Stimulated activated CD8-positive, alpha-beta memory T cell treated with anti-CD3 and anti-CD28 coated beads, Interleukin-15, amount 100 ng/mL, for 1 hour (primary cell): ENCODE results near the gene DLGAP4.

Experiments used
- DNase-seq: peaks from one replicate; pipeline ENCODE4 v3.0.0-alpha.2; 2020; ENCODE audit warnings: low read depth

The DLGAP4 gene

DNA sequence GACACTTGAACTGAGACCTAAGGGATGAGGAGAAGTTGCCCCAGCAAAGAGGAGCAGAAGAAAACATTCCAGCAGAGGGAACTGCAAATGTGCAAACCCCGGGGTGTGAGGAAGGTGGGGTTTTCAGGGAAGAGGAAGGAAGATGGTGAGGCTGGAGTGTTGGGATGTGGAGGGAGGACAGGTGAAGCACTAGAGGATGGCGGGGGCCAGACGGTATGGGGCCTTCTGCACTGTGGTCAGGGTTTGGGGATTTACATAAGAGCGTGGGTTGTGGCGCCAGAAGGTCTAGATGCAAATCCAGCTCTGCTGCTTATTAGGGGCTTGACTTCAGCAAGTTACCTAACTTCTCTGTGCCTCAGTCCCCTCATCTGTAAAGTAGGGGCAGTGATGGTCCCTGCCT lies 16.0 kb downstream of the DLGAP4 start:
- no peak for DNase-seq

DNA sequence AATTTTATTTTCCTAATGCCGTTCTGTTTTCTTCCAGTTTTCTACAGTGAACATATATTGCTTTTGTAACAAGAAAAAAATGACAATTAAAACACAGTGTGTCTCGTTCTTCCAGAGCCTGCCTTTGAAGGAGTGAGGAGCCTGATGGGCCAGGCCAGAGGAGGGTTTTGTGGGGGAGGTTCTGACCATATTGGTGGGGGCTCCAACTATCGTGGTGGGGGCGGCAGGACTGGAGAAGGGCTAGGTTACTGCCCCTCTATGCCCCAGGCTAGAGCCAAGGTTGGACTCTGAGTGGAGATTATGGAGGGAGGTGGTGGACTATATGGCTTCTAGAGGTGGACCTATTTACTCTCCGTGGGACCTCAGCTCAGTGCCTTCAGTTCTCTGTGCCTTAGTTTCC lies 24.0 kb downstream of the DLGAP4 start:
- DNase-seq: no peak

DNA sequence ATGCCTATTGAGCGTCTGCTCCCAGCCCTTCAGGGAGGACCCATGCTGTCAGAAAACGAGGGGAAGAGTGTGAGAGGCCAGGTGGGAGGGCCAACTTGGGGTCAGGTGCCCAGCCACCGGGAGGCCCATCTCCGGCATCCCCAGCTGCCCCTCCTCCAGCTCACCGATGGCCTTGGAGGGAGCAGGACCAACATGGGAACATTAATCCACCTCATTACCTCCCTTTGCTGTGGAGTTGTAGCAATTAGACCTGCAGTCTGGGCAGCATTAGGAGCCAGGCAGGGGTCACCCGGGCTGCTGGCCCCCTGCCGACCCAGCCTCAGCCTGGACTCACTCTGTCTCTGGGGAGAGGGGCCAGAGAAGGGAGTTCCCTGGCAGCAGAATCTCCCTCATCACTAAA lies 25.1 kb downstream of the DLGAP4 start:
- DNase-seq: no peak

DNA sequence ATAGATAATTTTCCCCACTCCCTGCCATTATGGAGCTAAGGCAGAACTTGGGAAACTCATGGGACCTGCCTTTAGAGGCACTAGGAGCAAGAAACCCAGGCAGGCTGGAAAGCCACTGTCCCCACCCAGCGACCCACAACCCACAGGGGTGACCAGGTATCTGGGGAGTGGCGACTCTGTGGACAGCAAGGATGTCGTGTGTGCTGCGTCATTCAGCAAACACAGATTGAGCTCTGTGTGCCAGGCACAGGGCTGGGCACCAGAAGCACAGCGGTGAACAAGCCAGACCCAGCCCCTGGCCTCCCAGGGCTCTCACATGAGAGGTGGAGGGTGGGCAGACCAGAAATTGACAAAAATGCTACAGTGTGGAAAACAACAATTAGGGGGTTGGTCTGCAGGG lies 27.7 kb downstream of the DLGAP4 start:
- no peak for DNase-seq

DNA sequence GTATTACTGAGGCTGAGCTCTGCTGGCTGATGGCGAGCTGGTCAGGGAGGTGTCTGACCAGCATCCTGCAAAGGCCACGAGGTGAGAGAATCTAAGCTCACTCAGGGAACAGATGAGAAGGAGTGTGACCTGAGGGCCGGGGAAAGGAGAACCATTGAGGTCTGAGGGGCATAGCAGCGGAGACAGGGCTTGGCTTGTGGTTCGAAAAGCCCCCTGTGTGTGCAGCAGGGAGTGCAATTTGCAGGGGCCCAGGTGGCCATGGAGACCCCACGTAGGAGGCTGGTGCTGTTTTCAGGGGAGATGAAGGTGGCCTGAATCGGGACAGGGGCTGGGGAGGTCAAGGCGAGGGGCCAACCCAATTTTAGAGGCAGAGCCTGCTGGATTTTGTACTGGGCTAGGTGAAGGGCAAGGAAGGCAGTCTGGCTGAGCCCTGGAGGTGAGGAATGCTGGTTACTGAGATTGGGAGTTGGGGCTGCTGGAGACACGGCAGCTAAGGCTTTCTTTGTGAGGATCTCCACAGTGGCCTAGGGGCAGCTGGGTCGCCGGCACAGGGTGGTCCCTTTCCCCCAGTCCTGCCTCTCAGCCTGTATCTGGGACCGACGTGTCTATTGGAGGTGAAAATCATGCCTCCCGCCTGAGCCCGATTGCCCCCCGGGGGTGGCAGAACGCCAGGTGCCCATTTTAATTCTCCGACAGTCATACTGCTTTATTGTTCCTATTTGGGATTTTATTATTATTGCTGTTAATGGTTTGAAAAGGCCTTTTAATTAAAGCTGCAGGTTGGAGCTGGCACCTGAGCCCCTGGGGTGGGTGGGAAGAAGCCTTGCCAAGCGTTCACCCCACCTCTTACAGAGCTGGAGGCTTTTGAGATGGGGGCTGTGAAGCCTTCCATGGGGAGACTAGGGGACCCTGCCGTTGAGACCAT lies 28.4 kb downstream of the DLGAP4 start:
- no peak for DNase-seq

DNA sequence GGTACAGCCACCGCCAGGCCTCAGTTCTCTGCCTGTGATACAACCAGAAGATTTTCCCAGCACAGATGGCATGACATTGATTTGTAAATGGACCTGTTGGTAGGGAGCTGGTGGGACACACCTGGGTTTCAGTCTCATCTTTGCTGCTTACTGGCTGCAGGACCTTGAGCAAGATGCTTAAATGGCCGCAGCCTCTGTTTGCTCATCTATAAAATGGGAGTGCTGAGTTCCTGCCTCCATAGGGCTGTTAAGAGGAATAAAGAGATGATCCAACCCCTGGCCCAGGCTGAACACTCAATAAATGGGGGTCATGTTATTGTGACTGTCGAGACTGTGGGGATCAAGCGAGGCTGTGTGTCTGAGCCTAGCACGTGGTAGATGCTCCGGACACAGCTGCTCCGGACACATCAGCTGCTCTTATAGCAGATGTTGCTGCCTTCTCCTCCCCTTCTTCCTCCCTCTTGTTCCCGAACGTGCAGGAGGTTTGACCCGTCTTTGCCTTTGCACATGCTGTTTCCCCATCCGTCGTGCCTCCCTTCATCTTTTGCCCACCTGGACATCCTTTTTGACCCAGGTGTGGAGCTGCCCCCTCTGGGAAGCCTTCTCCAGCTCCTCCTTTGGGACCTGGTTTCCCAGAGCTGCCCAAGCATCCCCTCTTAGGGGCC lies 29.2 kb downstream of the DLGAP4 start:
- no peak for DNase-seq

DNA sequence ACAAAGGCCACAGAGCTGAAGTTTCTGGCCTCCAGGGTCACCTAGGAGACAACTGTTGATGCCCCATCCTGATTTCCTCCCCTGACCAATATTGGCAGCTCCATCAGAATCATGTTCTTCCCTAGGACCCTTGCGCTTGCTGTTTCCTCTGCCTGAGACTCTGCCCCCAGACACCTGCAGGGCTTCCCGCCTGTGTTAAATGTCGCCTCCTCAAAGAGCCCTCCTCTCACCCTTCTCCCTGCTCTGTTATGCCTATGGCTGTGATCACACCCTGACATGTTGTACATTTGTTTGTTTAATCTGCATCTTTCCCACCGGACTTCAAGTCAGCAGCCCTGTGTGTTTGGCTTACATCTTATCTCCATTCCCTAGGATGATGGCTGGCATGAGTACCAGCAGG lies 30.1 kb downstream of the DLGAP4 start:
- DNase-seq: no peak

DNA sequence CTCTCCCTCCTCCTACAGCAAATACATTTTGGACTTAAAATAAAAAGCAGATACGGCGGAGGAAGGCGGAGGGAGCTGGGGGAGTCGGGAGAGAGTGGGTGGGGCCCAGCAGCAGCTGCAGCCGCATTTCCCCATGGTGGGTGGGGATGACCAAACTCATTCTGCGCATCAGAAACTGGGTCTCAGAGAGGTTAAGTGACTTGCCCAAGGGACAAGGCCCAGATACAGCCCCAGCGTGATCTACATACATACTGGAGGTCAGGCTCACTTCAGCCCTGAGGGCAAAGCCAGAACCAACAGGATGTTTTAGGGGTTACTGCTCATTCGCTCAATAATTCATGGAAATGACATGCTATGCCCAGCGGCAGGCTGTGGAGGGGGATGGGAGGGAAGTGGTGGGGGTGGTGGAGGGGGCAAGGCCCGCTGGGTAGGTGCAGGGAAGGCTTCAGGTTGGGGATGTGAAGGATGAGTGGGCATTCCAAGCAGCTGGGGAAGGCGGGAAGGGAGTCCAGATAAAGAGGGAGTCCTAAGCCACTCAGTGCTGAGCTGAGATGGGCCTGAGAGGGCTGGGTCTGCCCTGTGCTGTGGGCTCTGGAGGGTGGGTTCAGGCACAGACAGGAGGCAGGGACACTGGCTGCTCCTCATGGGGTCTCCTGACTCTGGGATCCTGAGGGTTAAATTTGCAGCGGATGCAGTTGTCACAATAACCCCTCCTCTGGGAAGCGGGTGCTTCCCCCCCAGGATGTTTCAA lies 31.0 kb downstream of the DLGAP4 start:
- DNase-seq: no peak

GRCh38 chr20:36337886-36338285 lies 31.7 kb downstream of the DLGAP4 start:
- DNase-seq: no peak

GRCh38 chr20:36339646-36340592 lies 33.8 kb downstream of the DLGAP4 start:
- DNase-seq: no peak

- no peak for DNase-seq
Observed at GRCh38 chr20:36340593-36340990, 34.5 kb downstream of the DLGAP4 start.

DNA sequence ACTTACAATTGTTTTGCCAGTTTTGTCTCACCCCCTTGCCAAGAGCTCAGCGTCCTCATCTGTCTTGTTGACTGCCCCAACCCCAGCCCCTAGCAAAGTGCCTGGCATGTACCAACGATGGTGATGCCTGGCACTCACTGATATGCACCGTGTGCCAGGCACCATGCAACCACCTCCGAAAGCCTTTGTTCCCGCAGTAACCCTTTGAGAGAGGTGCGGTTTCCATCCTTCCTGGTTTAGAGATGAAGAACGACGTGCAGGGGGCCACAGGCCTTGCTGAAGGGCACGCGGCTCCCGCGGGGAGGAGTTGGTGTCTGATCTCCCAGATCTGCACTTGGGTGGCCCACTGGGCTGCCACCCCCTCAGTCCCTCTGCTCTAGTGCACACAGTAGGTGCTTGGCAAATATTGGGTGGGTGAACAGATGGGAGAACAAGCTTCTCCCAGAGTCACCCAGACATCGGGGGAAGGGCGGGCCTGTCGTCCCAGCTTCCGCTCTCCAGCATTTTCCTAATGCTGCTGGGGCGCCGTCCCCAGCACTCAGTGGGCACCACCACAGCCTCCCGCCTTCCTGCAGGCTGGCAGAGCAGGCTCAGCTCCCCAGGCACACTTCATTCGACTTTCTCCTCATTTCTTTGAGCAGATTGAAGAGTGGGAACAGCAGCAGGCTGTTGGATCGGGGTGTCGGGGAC lies 35.3 kb downstream of the DLGAP4 start:
- no peak for DNase-seq

GRCh38 chr20:36342331-36343120 lies 36.4 kb downstream of the DLGAP4 start:
- DNase-seq: no peak

GRCh38 chr20:36343641-36344040 lies 37.5 kb downstream of the DLGAP4 start:
- DNase-seq: no peak

GRCh38 chr20:36344517-36345132 lies 38.5 kb downstream of the DLGAP4 start:
- no peak for DNase-seq

DNA sequence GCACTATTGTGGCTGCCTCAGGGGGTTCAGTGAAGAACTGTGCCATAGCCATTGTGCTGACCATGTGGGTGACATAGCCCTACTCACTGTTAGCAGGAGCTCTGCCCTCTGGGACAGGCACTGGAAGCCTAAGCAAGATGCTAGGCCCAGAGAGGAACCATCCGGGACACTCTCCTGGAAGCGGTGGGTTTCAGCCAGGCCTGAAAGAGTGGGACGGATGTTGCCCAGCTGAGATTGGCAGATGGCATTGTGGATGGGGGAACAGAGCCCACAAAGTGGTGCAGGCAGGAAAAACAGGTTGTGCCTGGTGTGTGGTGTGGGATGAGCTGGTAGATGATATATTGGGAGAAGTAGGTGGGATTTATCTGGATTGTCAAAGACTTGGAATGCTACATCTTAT lies 40.1 kb downstream of the DLGAP4 start:
- DNase-seq: no peak

- no peak for DNase-seq
Observed at GRCh38 chr20:36349384-36350170, 43.4 kb downstream of the DLGAP4 start.

GRCh38 chr20:36350439-36350838 lies 44.3 kb downstream of the DLGAP4 start:
- no peak for DNase-seq

- DNase-seq: no peak
Observed at GRCh38 chr20:36351937-36352336, 45.8 kb downstream of the DLGAP4 start.
